ENCODE measurements around the gene CCDC88A.

- TF ChIP-seq CTCF (IDR thresholded peaks at IDR 0.05; ENCODE audit: low read length) (no peak), EZH2 (IDR thresholded peaks at IDR 0.05; ENCODE audit: borderline replicate concordance, low read length) (no peak)
These were observed 92.0 kb downstream of the CCDC88A start for GRCh38 chr2:55327470-55328230.
